Peyer's patch (tissue), 4 donors: ENCODE data around the gene CFAP20DC.

Experiments
- POLR2A ChIP-seq, 2 donors: fragments of 450-650 bp; IDR thresholded peaks; one replicate each; pipeline ENCODE4 v1.5.1; 2017; ENCODE audit warnings: antibody characterized with exemption in 2 of 2, mild to moderate bottlenecking in 2 of 2, moderate library complexity in 2 of 2
- TF ChIP-seq, protein P1 (sequence below), 6 experiments: fragments of 450-650 bp in 4 of 6; fragments of 200-600 bp in 2 of 6; sonication (generic) in 1 of 6; IDR thresholded peaks; one replicate each; pipeline ENCODE4 v1.5.1; 2017 to 2019; ENCODE audit warnings: antibody characterized with exemption in 6 of 6, mild to moderate bottlenecking in 3 of 6, moderate library complexity in 1 of 6

DNA sequence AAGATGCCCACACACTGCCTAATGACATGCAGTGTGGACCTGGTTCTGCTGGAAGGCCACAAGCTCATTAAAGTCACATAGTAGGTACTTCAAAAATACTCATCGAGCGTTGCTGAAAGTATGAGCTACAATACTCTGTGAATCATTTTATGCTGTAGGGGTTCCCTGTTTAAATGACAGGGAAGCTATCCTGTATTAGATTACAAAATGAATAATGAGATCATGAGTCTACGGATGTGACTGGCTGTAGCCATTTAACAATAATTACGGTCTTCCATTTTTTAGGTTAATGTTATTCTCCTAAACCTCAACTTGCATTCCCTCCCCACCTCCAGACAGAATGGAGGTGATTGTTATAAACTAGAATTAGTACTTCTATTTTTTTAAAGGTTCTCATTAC, 255.1 kb downstream of the CFAP20DC start:
- TF ChIP-seq, protein P1, sequence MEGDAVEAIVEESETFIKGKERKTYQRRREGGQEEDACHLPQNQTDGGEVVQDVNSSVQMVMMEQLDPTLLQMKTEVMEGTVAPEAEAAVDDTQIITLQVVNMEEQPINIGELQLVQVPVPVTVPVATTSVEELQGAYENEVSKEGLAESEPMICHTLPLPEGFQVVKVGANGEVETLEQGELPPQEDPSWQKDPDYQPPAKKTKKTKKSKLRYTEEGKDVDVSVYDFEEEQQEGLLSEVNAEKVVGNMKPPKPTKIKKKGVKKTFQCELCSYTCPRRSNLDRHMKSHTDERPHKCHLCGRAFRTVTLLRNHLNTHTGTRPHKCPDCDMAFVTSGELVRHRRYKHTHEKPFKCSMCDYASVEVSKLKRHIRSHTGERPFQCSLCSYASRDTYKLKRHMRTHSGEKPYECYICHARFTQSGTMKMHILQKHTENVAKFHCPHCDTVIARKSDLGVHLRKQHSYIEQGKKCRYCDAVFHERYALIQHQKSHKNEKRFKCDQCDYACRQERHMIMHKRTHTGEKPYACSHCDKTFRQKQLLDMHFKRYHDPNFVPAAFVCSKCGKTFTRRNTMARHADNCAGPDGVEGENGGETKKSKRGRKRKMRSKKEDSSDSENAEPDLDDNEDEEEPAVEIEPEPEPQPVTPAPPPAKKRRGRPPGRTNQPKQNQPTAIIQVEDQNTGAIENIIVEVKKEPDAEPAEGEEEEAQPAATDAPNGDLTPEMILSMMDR (IDR thresholded peaks at IDR 0.05), result no peak
- no peak for TF ChIP-seq POLR2A (IDR thresholded peaks at IDR 0.05)
